ENCODE measurements around the gene MYO16.

- TF ChIP-seq CTCF (conservative IDR thresholded peaks at IDR 0.05; ENCODE audit: low read length), result peak; percentile 35; the same call in 1 of the 2 replicates
- TF ChIP-seq EZH2phosphoT487 (IDR thresholded peaks at IDR 0.05; ENCODE audit: borderline replicate concordance), result no peak
These were observed 567.5 kb downstream of the MYO16 start for GRCh38 chr13:109196948-109197347.
